Retinal pigment epithelial cell (primary cell): Measurements from ENCODE around the gene PPP2R2D.
"Not testable (repeated sequence)": the region's sequence is repeated elsewhere in the genome, so short reads cannot be mapped to it uniquely, and the experiment has no call there.

Experiments used
- DNase-seq: peaks from one replicate; pipeline ENCODE4 v3.0.0-alpha.2; 2010; ENCODE audit warnings: low read depth
- H3K4me3 ChIP-seq: 2 replicates; pipeline ENCODE4 v1.5.1; 2011; ENCODE audit warnings: mild to moderate bottlenecking, low read length, control low read depth, moderate library complexity
- TF ChIP-seq, protein P1 (sequence below): conservative IDR thresholded peaks from 2 replicates; pipeline ENCODE4 v1.5.1; 2011; ENCODE audit warnings: low read depth, low read length, control low read depth, inconsistent platforms

Gene PPP2R2D

GRCh38 chr10:131909929-131910328 lies 9.1 kb downstream of the PPP2R2D start:
- DNase-seq: no peak
- no peak overlapping the region for H3K4me3 ChIP-seq
- TF ChIP-seq, protein P1, sequence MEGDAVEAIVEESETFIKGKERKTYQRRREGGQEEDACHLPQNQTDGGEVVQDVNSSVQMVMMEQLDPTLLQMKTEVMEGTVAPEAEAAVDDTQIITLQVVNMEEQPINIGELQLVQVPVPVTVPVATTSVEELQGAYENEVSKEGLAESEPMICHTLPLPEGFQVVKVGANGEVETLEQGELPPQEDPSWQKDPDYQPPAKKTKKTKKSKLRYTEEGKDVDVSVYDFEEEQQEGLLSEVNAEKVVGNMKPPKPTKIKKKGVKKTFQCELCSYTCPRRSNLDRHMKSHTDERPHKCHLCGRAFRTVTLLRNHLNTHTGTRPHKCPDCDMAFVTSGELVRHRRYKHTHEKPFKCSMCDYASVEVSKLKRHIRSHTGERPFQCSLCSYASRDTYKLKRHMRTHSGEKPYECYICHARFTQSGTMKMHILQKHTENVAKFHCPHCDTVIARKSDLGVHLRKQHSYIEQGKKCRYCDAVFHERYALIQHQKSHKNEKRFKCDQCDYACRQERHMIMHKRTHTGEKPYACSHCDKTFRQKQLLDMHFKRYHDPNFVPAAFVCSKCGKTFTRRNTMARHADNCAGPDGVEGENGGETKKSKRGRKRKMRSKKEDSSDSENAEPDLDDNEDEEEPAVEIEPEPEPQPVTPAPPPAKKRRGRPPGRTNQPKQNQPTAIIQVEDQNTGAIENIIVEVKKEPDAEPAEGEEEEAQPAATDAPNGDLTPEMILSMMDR: no peak

- no peak overlapping the region for H3K4me3 ChIP-seq
- TF ChIP-seq, protein P1: no peak
- DNase-seq: no peak
These were observed 10.0 kb downstream of the PPP2R2D start for GRCh38 chr10:131910663-131911314.

- no peak for DNase-seq
- no peak overlapping the region for H3K4me3 ChIP-seq
- TF ChIP-seq, protein P1: no peak
These were observed 10.6 kb downstream of the PPP2R2D start for GRCh38 chr10:131911451-131911850.

DNA sequence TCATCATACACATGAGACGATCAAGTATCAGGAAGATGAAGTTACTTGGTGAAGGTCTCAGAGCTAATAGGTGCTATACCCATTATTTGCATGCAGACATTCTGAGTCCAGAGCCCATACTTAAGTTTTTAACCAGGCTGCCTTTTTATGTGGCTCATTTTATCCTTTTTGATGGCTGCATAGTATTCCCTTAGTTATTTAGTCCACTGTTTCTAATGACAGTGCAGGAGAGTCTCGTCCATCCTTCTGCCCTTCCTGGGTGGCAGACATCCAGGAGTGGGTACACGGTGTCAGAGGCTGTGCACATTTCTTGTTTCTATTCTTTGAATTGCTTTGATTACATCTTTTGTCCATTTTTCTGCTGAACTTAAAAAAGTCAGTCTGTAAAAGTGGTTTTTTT lies 11.8 kb downstream of the PPP2R2D start:
- DNase-seq: no peak
- H3K4me3 ChIP-seq: no peak overlapping the region
- TF ChIP-seq, protein P1: no peak

- no peak for DNase-seq
- TF ChIP-seq, protein P1: no peak
- H3K4me3 ChIP-seq: no peak overlapping the region
These were observed 14.7 kb downstream of the PPP2R2D start for GRCh38 chr10:131915484-131915883.

DNA sequence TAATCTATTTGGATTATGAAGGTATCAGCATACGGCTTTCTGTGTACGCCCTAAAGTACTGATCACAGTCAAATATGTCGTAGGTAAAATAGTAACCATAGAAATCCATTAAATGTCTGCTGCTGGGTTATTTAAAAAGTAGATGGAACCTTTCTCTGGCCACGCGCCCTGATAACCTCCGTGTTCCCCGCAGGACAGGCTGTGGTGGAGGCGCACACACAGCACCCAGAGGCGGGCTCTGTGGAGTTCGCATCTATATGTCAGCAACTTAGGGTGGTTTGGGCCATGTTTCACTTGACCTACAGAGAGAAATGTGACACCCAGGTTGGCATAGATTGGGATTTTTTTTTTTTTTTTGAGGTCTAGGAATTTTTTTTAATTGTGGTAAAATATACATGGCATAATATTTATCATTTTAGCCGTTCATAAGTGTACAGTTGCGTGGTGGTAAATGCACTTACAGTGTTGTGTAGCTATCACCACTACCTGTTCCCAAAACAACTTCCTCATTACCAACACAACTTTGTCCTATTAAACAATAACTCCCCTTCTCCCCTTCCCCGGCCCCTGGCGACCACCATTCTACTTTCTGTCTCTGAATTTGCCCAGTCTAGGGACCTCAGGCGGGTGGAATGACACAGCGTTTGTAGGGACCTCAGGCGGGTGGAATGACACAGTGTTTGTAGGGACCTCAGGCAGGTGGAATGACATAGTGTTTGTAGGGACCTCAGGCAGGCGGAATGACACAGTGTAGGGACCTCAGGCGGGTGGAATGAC lies 15.4 kb downstream of the PPP2R2D start:
- TF ChIP-seq, protein P1: no peak
- H3K4me3 ChIP-seq: no peak overlapping the region
- DNase-seq: no peak

- not testable (repeated sequence) for H3K4me3 ChIP-seq, DNase-seq
These were observed 16.0 kb downstream of the PPP2R2D start for GRCh38 chr10:131916767-131917160.

DNA sequence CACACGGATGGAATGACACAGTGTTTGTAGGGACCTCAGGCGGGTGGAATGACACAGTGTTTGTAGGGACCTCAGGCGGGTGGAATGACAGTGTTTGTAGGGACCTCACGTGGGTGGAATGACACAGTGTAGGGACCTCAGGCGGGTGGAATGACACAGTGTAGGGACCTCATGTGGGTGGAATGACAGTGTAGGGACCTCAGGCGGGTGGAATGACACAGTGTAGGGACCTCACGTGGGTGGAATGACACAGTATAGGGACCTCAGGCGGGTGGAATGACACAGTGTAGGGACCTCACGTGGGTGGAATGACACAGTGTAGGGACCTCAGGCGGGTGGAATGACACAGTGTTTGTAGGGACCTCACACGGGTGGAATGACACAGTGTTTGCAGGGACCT lies 16.7 kb downstream of the PPP2R2D start:
- not testable (repeated sequence) for H3K4me3 ChIP-seq, DNase-seq

- not testable (repeated sequence) for H3K4me3 ChIP-seq, DNase-seq
These were observed 18.7 kb downstream of the PPP2R2D start for GRCh38 chr10:131919461-131919860.
